ENCODE data around the gene TSSC4. TPM values are rescaled to one million over a fixed set of nuclear protein-coding genes. Genes with fewer than 3 reads are reported as not detected.

The TSSC4 gene
- total RNA-seq, 1 experiment from 2014 or later, result 47.1 TPM

DNA sequence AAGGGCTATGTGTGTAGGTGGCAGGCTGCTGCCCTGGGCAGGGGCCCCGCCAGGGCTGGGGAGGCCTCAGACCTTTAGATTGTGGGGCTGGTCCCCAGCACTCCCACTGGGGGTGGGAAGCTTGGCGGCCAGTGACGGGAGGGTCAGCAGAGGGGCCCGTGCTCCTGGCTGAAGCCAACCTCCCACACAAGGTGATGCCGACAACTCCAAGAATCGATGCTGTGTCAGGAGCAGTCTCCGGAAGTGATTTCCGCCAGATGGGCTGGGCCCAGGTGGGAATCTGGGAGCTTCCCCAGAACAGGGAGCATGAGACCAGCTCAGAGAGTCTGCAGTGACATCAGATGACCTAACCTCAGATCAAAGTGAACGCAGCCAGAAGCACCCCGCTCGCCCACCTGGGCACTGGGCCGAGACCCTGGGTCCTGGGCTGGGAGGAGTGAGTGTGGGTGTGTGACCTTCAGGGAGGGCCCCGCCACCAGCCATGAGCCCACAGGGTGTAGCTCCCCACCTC lies 36.0 kb downstream of the TSSC4 start:
- Histone ChIP-seq H2AFZ (ENCODE audit: low read depth, low read length, poor library complexity, severe bottlenecking) (no peak overlapping the region), H3K36me3 (ENCODE audit: control insufficient read depth in 1 of 2, insufficient read depth in 2 of 2, low read length in 2 of 2) (no peaks in the 10 kb centered on the region), H3K9me2 (ENCODE audit: insufficient read depth) (no peaks in the 10 kb centered on the region), H3K9ac (ENCODE audit: low read length) (no peak overlapping the region), H3K4me1 (ENCODE audit: control insufficient read depth in 1 of 2, insufficient read depth in 2 of 2, low read length in 2 of 2) (no peaks in the 10 kb centered on the region), H3K27ac (ENCODE audit: low read depth, low read length) (no peak overlapping the region), H4K20me1 (ENCODE audit: insufficient read depth) (no peaks in the 10 kb centered on the region), H3K27me3 (ENCODE audit: insufficient read depth, low read length) (0 out of 2 replicates have a peak, but pooled peaks cover 9% of the 10 kb centered on the region), H3K9me3 (ENCODE audit: control insufficient read depth in 1 of 2, insufficient read depth in 1 of 2, low read depth in 1 of 2, low read length in 2 of 2) (no peaks in the 10 kb centered on the region), H3K79me2 (ENCODE audit: insufficient read depth, low read length) (no peaks in the 10 kb centered on the region), H3K4me2 (ENCODE audit: low read length) (no peak overlapping the region), H3K4me3 (replicated peaks in 1 of 2; ENCODE audit: low read depth in 1 of 2, low read length in 2 of 2) (no peak overlapping the region)
- no peak for DNase-seq (ENCODE audit: low read depth, low spot score)
- no TSS peak for BruUV-seq (replicated peaks)
- ChIA-PET CTCF (interaction anchor here (0.7 to 1.2 kb wide), 2 partner anchors 17 to 98 kb away, joined by 3 read pairs; no protein-coding TSS in a partner anchor), POLR2A (no interaction called here), RAD21 (ENCODE audit: low non-redundant PET in 1 of 2, low total read pairs in 2 of 2, uncharacterized antibody in 2 of 2, unreplicated experiment in 2 of 2) (interaction anchor here in 1 of 2 experiments (1.0 kb wide), 1 partner anchor 95 kb away, joined by 3 read pairs; no protein-coding TSS in a partner anchor)
- TF ChIP-seq SRF (IDR thresholded peaks at IDR 0.05; ENCODE audit: low read depth) (no peak), POLR2AphosphoS5 (IDR thresholded peaks at IDR 0.05; ENCODE audit: low read depth, low read length) (no peak), YY1 (IDR thresholded peaks at IDR 0.05; ENCODE audit: extremely low read depth, insufficient replicate concordance, low read depth, low read length) (no peak), CEBPB (IDR thresholded peaks at IDR 0.05; ENCODE audit: low read depth) (no peak), ZNF274 (IDR thresholded peaks at IDR 0.05; ENCODE audit: low read depth, low read length) (no peak), SP1 (IDR thresholded peaks at IDR 0.05; ENCODE audit: low read depth) (no peak), FOSL1 (IDR thresholded peaks at IDR 0.05; ENCODE audit: low read depth) (no peak), MAX (IDR thresholded peaks at IDR 0.05) (no peak), ELF1 (IDR thresholded peaks at IDR 0.05; ENCODE audit: borderline replicate concordance, low read depth) (no peak), EGR1 (IDR thresholded peaks at IDR 0.05; ENCODE audit: low read depth) (no peak), ZFX (IDR thresholded peaks at IDR 0.05) (no peak)
- intact Hi-C loops (cut with micrococcal nuclease), result no loop called here
- no peak for ATAC-seq

DNA sequence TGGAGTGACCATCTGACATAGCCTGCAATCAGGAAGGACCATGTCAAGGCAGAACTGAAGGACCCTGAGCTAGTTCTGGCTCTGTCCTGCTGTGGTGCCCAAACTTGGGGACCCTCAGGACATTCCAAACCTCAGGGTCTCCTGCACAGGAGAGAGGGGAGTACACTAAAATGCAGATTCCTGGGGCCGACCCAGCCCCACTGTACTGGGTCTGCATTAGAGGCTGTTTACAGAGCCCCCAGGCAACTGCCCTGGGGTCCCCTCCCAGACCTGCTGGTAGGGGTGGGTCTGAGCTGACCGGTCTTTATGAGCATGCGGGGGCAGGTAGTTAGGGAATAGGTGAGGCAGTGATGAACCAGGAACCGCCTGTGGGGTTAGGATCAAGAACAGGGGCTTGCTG lies 37.0 kb downstream of the TSSC4 start:
- no peak overlapping the region for H3K27ac ChIP-seq (ENCODE audit: low read depth, low read length)

More for the DNA sequence above, 37.0 kb downstream of the TSSC4 start:
- TF ChIP-seq CBX3 (IDR thresholded peaks at IDR 0.05; ENCODE audit: low read depth) (no peak), YY1 (IDR thresholded peaks at IDR 0.05; ENCODE audit: extremely low read depth, insufficient replicate concordance, low read depth, low read length) (no peak), SP1 (IDR thresholded peaks at IDR 0.05; ENCODE audit: low read depth) (no peak), ELF1 (IDR thresholded peaks at IDR 0.05; ENCODE audit: borderline replicate concordance, low read depth) (no peak), ZNF274 (IDR thresholded peaks at IDR 0.05; ENCODE audit: low read depth, low read length) (no peak), TCF7L2 (IDR thresholded peaks at IDR 0.05; ENCODE audit: borderline replicate concordance, extremely low read depth, insufficient read depth, insufficient read length) (no peak), EGR1 (IDR thresholded peaks at IDR 0.05; ENCODE audit: low read depth) (no peak), SRF (IDR thresholded peaks at IDR 0.05; ENCODE audit: low read depth) (no peak)
- TF ChIP-seq, protein P1, sequence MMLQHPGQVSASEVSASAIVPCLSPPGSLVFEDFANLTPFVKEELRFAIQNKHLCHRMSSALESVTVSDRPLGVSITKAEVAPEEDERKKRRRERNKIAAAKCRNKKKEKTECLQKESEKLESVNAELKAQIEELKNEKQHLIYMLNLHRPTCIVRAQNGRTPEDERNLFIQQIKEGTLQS (IDR thresholded peaks at IDR 0.05), result no peak
- H3K9ac ChIP-seq (ENCODE audit: low read length), result no peak overlapping the region
- ChIA-PET CTCF (no interaction called here), RAD21 (ENCODE audit: low non-redundant PET in 1 of 2, low total read pairs in 2 of 2, uncharacterized antibody in 2 of 2, unreplicated experiment in 2 of 2) (no interaction called here), POLR2A (no interaction called here)
- H3K4me2 ChIP-seq (ENCODE audit: low read length), result no peak overlapping the region
- BruUV-seq (replicated peaks), result no TSS peak
- peaks cover 10% of the 10 kb centered on the region; the same call in 1 of the 2 replicates for H3K27me3 ChIP-seq (ENCODE audit: insufficient read depth, low read length)
- no peaks in the 10 kb centered on the region for H3K9me2 ChIP-seq (ENCODE audit: insufficient read depth)
- DNase-seq (ENCODE audit: low read depth, low spot score) (no peak), ATAC-seq (no peak)
- H3K9me3 ChIP-seq (ENCODE audit: control insufficient read depth in 1 of 2, insufficient read depth in 1 of 2, low read depth in 1 of 2, low read length in 2 of 2), result no peaks in the 10 kb centered on the region
- H4K20me1 ChIP-seq (ENCODE audit: insufficient read depth), result no peaks in the 10 kb centered on the region
- H3K79me2 ChIP-seq (ENCODE audit: insufficient read depth, low read length), result no peaks in the 10 kb centered on the region
- H3K36me3 ChIP-seq (ENCODE audit: control insufficient read depth in 1 of 2, insufficient read depth in 2 of 2, low read length in 2 of 2), result no peaks in the 10 kb centered on the region
- H3K4me3 ChIP-seq (replicated peaks in 1 of 2; ENCODE audit: low read depth in 1 of 2, low read length in 2 of 2), result no peak overlapping the region
- no peak overlapping the region for H2AFZ ChIP-seq (ENCODE audit: low read depth, low read length, poor library complexity, severe bottlenecking)
- intact Hi-C loops (cut with micrococcal nuclease), result no loop called here
- H3K4me1 ChIP-seq (ENCODE audit: control insufficient read depth in 1 of 2, insufficient read depth in 2 of 2, low read length in 2 of 2), result no peaks in the 10 kb centered on the region

Data from HCT116 (cell line).